ENCODE measurements around the gene RAB3GAP1. TPM values are rescaled to one million over a fixed set of nuclear protein-coding genes. Genes with fewer than 3 reads are reported as not detected.
"Not testable (repeated sequence)": the region's sequence is repeated elsewhere in the genome, so short reads cannot be mapped to it uniquely, and the experiment has no call there.

RAB3GAP1 gene
- total RNA-seq, 2 experiments from 2014 or later = 40.2 to 63.6 TPM

GRCh38 chr2:135029481-135030134 is 22.5 kb upstream of the RAB3GAP1 start:
- H4K20me1 ChIP-seq (ENCODE audit: insufficient read depth, low read length) = no peaks in the 10 kb centered on the region
- H3K9me2 ChIP-seq (ENCODE audit: insufficient read depth, low read length) = no peaks in the 10 kb centered on the region
- H3K4me2 ChIP-seq (ENCODE audit: low read length) = no peak overlapping the region
- no peak overlapping the region for H3K27ac ChIP-seq (ENCODE audit: low read depth, low read length, poor library complexity, severe bottlenecking)
- H2AFZ ChIP-seq (ENCODE audit: low read length) = no peak overlapping the region
- intact Hi-C loops (cut with micrococcal nuclease; ENCODE audit: unreplicated experiment) = no loop called here
- no peak overlapping the region for H3K4me3 ChIP-seq (ENCODE audit: low read depth, low read length, poor library complexity, severe bottlenecking)
- POLR2A ChIA-PET = interaction anchor here (0.6 to 0.7 kb wide), 2 partner anchors 22 to 41 kb away, joined by 3 read pairs; no protein-coding TSS in a partner anchor
- H3K36me3 ChIP-seq (ENCODE audit: insufficient read depth, low read length) = no peaks in the 10 kb centered on the region
- H3K4me1 ChIP-seq (ENCODE audit: insufficient read depth, low read length, poor library complexity, severe bottlenecking) = no peaks in the 10 kb centered on the region
- TF ChIP-seq CTCF (conservative IDR thresholded peaks at IDR 0.05; ENCODE audit: low read length) (no peak), EZH2phosphoT487 (IDR thresholded peaks at IDR 0.05; ENCODE audit: borderline replicate concordance, low read depth, low read length) (no peak)
- no TSS peak for BruUV-seq (replicated peaks)
- no peaks in the 10 kb centered on the region for H3K79me2 ChIP-seq (ENCODE audit: insufficient read depth, low read depth, low read length)
- H3K9me3 ChIP-seq (ENCODE audit: low read length) = no peaks in the 10 kb centered on the region
- CTCF ChIA-PET (ENCODE audit: unreplicated experiment) = no interaction called here
- DNase-seq (ENCODE audit: low spot score) = no peak

- Histone ChIP-seq H4K20me1 (ENCODE audit: insufficient read depth, low read length) (no peaks in the 10 kb centered on the region), H3K79me2 (ENCODE audit: insufficient read depth, low read depth, low read length) (no peaks in the 10 kb centered on the region), H3K27ac (ENCODE audit: low read depth, low read length, poor library complexity, severe bottlenecking) (no peak overlapping the region), H3K9me2 (ENCODE audit: insufficient read depth, low read length) (no peaks in the 10 kb centered on the region), H3K4me1 (ENCODE audit: insufficient read depth, low read length, poor library complexity, severe bottlenecking) (no peaks in the 10 kb centered on the region), H3K4me3 (ENCODE audit: low read depth, low read length, poor library complexity, severe bottlenecking) (no peak overlapping the region), H3K9me3 (ENCODE audit: low read length) (no peaks in the 10 kb centered on the region), H2AFZ (ENCODE audit: low read length) (no peak overlapping the region), H3K4me2 (ENCODE audit: low read length) (no peak overlapping the region), H3K36me3 (ENCODE audit: insufficient read depth, low read length) (no peaks in the 10 kb centered on the region)
- BruUV-seq (replicated peaks) = no TSS peak
- intact Hi-C loops (cut with micrococcal nuclease; ENCODE audit: unreplicated experiment) = no loop called here
- ChIA-PET POLR2A (no interaction called here), CTCF (ENCODE audit: unreplicated experiment) (no interaction called here)
- TF ChIP-seq EZH2phosphoT487 (IDR thresholded peaks at IDR 0.05; ENCODE audit: borderline replicate concordance, low read depth, low read length) = no peak
- no peak for TF ChIP-seq CTCF (conservative IDR thresholded peaks at IDR 0.05; ENCODE audit: low read length)
- DNase-seq (ENCODE audit: low spot score) = peak; percentile 11
Measured at GRCh38 chr2:135030826-135031225, 21.3 kb upstream of the RAB3GAP1 start.

GRCh38 chr2:135033216-135033615 is 18.9 kb upstream of the RAB3GAP1 start:
- H4K20me1 ChIP-seq (ENCODE audit: insufficient read depth, low read length); H3K4me2 ChIP-seq (ENCODE audit: low read length); H3K4me3 ChIP-seq (ENCODE audit: low read depth, low read length, poor library complexity, severe bottlenecking); H3K9me2 ChIP-seq (ENCODE audit: insufficient read depth, low read length); H3K36me3 ChIP-seq (ENCODE audit: insufficient read depth, low read length); H3K4me1 ChIP-seq (ENCODE audit: insufficient read depth, low read length, poor library complexity, severe bottlenecking); DNase-seq (ENCODE audit: low spot score); POLR2A ChIA-PET; H2AFZ ChIP-seq (ENCODE audit: low read length); H3K79me2 ChIP-seq (ENCODE audit: insufficient read depth, low read depth, low read length); H3K27ac ChIP-seq (ENCODE audit: low read depth, low read length, poor library complexity, severe bottlenecking); H3K9me3 ChIP-seq (ENCODE audit: low read length); intact Hi-C loops (cut with micrococcal nuclease; ENCODE audit: unreplicated experiment); CTCF ChIA-PET (ENCODE audit: unreplicated experiment); BruUV-seq (replicated peaks): not testable (repeated sequence)
